ENCODE measurements around the gene NFATC1.

DNA sequence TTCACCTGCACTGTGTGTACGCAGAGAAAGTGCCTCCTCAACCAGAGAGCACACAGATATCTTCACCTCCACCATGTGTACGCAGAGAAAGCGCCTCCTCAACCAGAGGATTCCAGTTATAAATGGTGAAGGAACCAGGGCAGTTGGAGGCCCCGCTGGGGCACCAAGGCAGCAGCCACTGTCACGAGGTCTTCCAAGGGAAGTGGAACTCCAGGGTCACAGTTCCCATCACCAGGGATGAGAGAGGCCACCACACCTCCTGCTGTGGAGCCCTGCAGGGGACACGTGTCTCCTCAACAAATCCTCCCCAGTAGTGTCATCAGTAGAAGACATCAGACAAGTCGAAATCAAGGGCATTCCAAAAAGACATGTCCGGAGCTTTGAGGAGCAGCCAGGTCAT is 28.2 kb upstream of the NFATC1 start:
- TF ChIP-seq ZFP3 (CRISPR knock-in tag; IDR thresholded peaks at IDR 0.05) (no peak), ZFP30 (CRISPR knock-in tag; IDR thresholded peaks at IDR 0.05) (no peak), ZNF565 (CRISPR knock-in tag; conservative IDR thresholded peaks at IDR 0.05; ENCODE audit: low read depth) (no peak), ARNTL (CRISPR knock-in tag; IDR thresholded peaks at IDR 0.05; ENCODE audit: borderline replicate concordance, low read depth) (no peak), GLIS3 (CRISPR knock-in tag; IDR thresholded peaks at IDR 0.05) (no peak), BACH2 (CRISPR knock-in tag; IDR thresholded peaks at IDR 0.05; ENCODE audit: borderline replicate concordance) (no peak), RARB (CRISPR knock-in tag; IDR thresholded peaks at IDR 0.05) (no peak), ZNF8 (CRISPR knock-in tag; IDR thresholded peaks at IDR 0.05) (no peak), SNAI2 (CRISPR knock-in tag; IDR thresholded peaks at IDR 0.05) (no peak), ZNF70 (CRISPR knock-in tag; IDR thresholded peaks at IDR 0.05) (no peak)
- TF ChIP-seq, protein P1, sequence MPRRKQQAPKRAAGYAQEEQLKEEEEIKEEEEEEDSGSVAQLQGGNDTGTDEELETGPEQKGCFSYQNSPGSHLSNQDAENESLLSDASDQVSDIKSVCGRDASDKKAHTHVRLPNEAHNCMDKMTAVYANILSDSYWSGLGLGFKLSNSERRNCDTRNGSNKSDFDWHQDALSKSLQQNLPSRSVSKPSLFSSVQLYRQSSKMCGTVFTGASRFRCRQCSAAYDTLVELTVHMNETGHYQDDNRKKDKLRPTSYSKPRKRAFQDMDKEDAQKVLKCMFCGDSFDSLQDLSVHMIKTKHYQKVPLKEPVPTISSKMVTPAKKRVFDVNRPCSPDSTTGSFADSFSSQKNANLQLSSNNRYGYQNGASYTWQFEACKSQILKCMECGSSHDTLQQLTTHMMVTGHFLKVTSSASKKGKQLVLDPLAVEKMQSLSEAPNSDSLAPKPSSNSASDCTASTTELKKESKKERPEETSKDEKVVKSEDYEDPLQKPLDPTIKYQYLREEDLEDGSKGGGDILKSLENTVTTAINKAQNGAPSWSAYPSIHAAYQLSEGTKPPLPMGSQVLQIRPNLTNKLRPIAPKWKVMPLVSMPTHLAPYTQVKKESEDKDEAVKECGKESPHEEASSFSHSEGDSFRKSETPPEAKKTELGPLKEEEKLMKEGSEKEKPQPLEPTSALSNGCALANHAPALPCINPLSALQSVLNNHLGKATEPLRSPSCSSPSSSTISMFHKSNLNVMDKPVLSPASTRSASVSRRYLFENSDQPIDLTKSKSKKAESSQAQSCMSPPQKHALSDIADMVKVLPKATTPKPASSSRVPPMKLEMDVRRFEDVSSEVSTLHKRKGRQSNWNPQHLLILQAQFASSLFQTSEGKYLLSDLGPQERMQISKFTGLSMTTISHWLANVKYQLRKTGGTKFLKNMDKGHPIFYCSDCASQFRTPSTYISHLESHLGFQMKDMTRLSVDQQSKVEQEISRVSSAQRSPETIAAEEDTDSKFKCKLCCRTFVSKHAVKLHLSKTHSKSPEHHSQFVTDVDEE (CRISPR knock-in tag; IDR thresholded peaks at IDR 0.05): no peak
- TF ChIP-seq, protein P2, sequence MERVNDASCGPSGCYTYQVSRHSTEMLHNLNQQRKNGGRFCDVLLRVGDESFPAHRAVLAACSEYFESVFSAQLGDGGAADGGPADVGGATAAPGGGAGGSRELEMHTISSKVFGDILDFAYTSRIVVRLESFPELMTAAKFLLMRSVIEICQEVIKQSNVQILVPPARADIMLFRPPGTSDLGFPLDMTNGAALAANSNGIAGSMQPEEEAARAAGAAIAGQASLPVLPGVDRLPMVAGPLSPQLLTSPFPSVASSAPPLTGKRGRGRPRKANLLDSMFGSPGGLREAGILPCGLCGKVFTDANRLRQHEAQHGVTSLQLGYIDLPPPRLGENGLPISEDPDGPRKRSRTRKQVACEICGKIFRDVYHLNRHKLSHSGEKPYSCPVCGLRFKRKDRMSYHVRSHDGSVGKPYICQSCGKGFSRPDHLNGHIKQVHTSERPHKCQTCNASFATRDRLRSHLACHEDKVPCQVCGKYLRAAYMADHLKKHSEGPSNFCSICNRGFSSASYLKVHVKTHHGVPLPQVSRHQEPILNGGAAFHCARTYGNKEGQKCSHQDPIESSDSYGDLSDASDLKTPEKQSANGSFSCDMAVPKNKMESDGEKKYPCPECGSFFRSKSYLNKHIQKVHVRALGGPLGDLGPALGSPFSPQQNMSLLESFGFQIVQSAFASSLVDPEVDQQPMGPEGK (CRISPR knock-in tag; IDR thresholded peaks at IDR 0.05; ENCODE audit: borderline replicate concordance): no peak
- TF ChIP-seq, protein P3, sequence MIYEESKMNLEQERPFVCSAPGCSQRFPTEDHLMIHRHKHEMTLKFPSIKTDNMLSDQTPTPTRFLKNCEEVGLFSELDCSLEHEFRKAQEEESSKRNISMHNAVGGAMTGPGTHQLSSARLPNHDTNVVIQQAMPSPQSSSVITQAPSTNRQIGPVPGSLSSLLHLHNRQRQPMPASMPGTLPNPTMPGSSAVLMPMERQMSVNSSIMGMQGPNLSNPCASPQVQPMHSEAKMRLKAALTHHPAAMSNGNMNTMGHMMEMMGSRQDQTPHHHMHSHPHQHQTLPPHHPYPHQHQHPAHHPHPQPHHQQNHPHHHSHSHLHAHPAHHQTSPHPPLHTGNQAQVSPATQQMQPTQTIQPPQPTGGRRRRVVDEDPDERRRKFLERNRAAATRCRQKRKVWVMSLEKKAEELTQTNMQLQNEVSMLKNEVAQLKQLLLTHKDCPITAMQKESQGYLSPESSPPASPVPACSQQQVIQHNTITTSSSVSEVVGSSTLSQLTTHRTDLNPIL (CRISPR knock-in tag; IDR thresholded peaks at IDR 0.05; ENCODE audit: low read depth): no peak
